Lower leg skin (tissue), 3 donors: ENCODE measurements around the gene ANOS1.

Source experiments
- POLR2A ChIP-seq, 2 donors: fragments of 450-650 bp; IDR thresholded peaks; one replicate each; pipeline ENCODE4 v1.6.1; 2016 to 2017; ENCODE audit warnings: antibody characterized with exemption in 2 of 2, mild to moderate bottlenecking in 1 of 2, moderate library complexity in 1 of 2
- TF ChIP-seq, protein P1 (sequence below), 3 donors: fragments of 450-650 bp; IDR thresholded peaks; one replicate each; pipeline ENCODE4 v1.5.1; 2016; ENCODE audit warnings: antibody characterized with exemption in 3 of 3, mild to moderate bottlenecking in 3 of 3, moderate library complexity in 2 of 3

DNA sequence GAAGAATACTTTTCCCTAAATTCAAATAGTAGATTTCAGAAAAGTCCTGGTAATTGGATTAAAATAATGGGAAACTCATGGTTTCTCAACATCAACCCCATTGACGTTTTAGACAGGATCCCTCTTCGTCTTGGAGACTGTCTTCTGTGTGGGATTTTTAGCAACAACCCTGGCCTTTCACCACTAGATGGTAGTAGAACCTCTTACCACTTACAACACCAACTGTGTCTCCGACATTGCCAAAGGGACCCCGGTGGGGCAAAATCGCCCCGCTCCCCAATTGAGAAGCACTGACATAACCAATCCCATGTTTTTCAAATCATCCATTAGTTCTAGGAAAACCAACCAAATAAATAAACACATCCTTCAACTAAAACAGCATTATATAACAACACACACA is 16.9 kb upstream of the ANOS1 start:
- TF ChIP-seq, protein P1, sequence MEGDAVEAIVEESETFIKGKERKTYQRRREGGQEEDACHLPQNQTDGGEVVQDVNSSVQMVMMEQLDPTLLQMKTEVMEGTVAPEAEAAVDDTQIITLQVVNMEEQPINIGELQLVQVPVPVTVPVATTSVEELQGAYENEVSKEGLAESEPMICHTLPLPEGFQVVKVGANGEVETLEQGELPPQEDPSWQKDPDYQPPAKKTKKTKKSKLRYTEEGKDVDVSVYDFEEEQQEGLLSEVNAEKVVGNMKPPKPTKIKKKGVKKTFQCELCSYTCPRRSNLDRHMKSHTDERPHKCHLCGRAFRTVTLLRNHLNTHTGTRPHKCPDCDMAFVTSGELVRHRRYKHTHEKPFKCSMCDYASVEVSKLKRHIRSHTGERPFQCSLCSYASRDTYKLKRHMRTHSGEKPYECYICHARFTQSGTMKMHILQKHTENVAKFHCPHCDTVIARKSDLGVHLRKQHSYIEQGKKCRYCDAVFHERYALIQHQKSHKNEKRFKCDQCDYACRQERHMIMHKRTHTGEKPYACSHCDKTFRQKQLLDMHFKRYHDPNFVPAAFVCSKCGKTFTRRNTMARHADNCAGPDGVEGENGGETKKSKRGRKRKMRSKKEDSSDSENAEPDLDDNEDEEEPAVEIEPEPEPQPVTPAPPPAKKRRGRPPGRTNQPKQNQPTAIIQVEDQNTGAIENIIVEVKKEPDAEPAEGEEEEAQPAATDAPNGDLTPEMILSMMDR (IDR thresholded peaks at IDR 0.05): no peak
- TF ChIP-seq POLR2A (IDR thresholded peaks at IDR 0.05): no peak
